Measurements from ENCODE around the gene ZNF592. TPM values are rescaled to one million over a fixed set of nuclear protein-coding genes. Genes with fewer than 3 reads are reported as not detected.

Gene ZNF592
- total and polyA plus RNA-seq, 4 donors = 8.8 to 29.6 (median 16.2) TPM

GRCh38 chr15:84833447-84834228, 85.2 kb downstream of the ZNF592 start:
- Histone ChIP-seq H3K27ac (ENCODE audit: low read depth in 1 of 2, low read length in 1 of 2) (peak overlapping the region in 1 of 2 donors; percentile 88), H3K9me3 (ENCODE audit: control insufficient read depth in 4 of 4, insufficient read depth in 3 of 4, low read length in 3 of 4) (no peaks in the 10 kb centered on the region), H3K4me3 (no peak overlapping the region), H3K36me3 (ENCODE audit: control insufficient read depth in 4 of 4, insufficient read depth in 4 of 4, low read length in 4 of 4) (no peaks in the 10 kb centered on the region), H3K4me1 (ENCODE audit: control insufficient read depth in 5 of 5, insufficient read depth in 5 of 5, low read length in 5 of 5) (peaks cover 0 to 30% (median 0%) of the 10 kb centered on the region in 5 donors), H3K9ac (ENCODE audit: insufficient read depth in 1 of 2, low read length in 2 of 2) (no peak overlapping the region), H3K27me3 (ENCODE audit: control insufficient read depth in 3 of 3, insufficient read depth in 3 of 3, low read length in 2 of 3) (no peaks in the 10 kb centered on the region)
- peak in 1 of 3 donors; percentile 31 for DNase-seq
- TF ChIP-seq CTCF (IDR thresholded peaks at IDR 0.05; ENCODE audit: control extremely low read depth, extremely low read depth) = no peak
- ATAC-seq (ENCODE audit: insufficient read depth, low FRiP score) = no peak
- WGBS, 2 donors = 52 to 60% methylated on average over 4 of the region's 4 CpGs

GRCh38 chr15:84834229-84834955, 86.0 kb downstream of the ZNF592 start:
- no peaks in the 10 kb centered on the region for H3K36me3 ChIP-seq (ENCODE audit: control insufficient read depth in 4 of 4, insufficient read depth in 4 of 4, low read length in 4 of 4)
- H3K4me3 ChIP-seq = no peak overlapping the region
- no peak overlapping the region for H3K9ac ChIP-seq (ENCODE audit: insufficient read depth in 1 of 2, low read length in 2 of 2)
- ATAC-seq (ENCODE audit: insufficient read depth, low FRiP score) = no peak
- H3K27me3 ChIP-seq (ENCODE audit: control insufficient read depth in 3 of 3, insufficient read depth in 3 of 3, low read length in 2 of 3) = no peaks in the 10 kb centered on the region
- H3K9me3 ChIP-seq (ENCODE audit: control insufficient read depth in 4 of 4, insufficient read depth in 3 of 4, low read length in 3 of 4) = no peaks in the 10 kb centered on the region
- peak overlapping the region in 1 of 2 donors; percentile 88 for H3K27ac ChIP-seq (ENCODE audit: low read depth in 1 of 2, low read length in 1 of 2)
- H3K4me1 ChIP-seq (ENCODE audit: control insufficient read depth in 5 of 5, insufficient read depth in 5 of 5, low read length in 5 of 5) = peaks cover 0 to 30% (median 0%) of the 10 kb centered on the region in 5 donors
- no peak for DNase-seq
- WGBS, 2 donors = 90 to 96% methylated on average over 4 of the region's 4 CpGs
- TF ChIP-seq CTCF (IDR thresholded peaks at IDR 0.05; ENCODE audit: control extremely low read depth, extremely low read depth) = no peak

- TF ChIP-seq CTCF (IDR thresholded peaks at IDR 0.05; ENCODE audit: control extremely low read depth, extremely low read depth) = no peak
- H3K4me3 ChIP-seq = no peak overlapping the region
- peak overlapping the region in 1 of 2 donors; percentile 88 for H3K27ac ChIP-seq (ENCODE audit: low read depth in 1 of 2, low read length in 1 of 2)
- no peaks in the 10 kb centered on the region for H3K36me3 ChIP-seq (ENCODE audit: control insufficient read depth in 4 of 4, insufficient read depth in 4 of 4, low read length in 4 of 4)
- ATAC-seq (ENCODE audit: insufficient read depth, low FRiP score) (no peak), DNase-seq (no peak)
- H3K9me3 ChIP-seq (ENCODE audit: control insufficient read depth in 4 of 4, insufficient read depth in 3 of 4, low read length in 3 of 4) = no peaks in the 10 kb centered on the region
- peaks cover 0 to 30% (median 0%) of the 10 kb centered on the region in 5 donors for H3K4me1 ChIP-seq (ENCODE audit: control insufficient read depth in 5 of 5, insufficient read depth in 5 of 5, low read length in 5 of 5)
- H3K9ac ChIP-seq (ENCODE audit: insufficient read depth in 1 of 2, low read length in 2 of 2) = no peak overlapping the region
- WGBS, 2 donors = 96 to 97% methylated on average over 5 of the region's 5 CpGs
- H3K27me3 ChIP-seq (ENCODE audit: control insufficient read depth in 3 of 3, insufficient read depth in 3 of 3, low read length in 2 of 3) = no peaks in the 10 kb centered on the region
Measured at GRCh38 chr15:84834969-84835368, 86.6 kb downstream of the ZNF592 start.

Measured in lung (tissue), 12 donors.